IgD-negative memory B cell (primary cell): ENCODE measurements around the gene LCN10. TPM values are rescaled to one million over a fixed set of nuclear protein-coding genes. Genes with fewer than 3 reads are reported as not detected.
A peak's percentile ranks its signal among the peaks of the same experiment; 100 is the strongest.
"Not testable (repeated sequence)": the region's sequence is repeated elsewhere in the genome, so short reads cannot be mapped to it uniquely, and the experiment has no call there.

Source experiments
- H3K27ac Mint-ChIP-seq, 3 donors: one replicate each; pipeline ENCODE4 v1.8.0; 2020 to 2022; ENCODE audit warnings: mild to moderate bottlenecking in 3 of 3, mixed read lengths in 3 of 3, moderate library complexity in 1 of 3
- H3K27me3 Mint-ChIP-seq: one replicate; pipeline ENCODE4 v1.8.0; 2021; ENCODE audit warnings: mixed read lengths
- H3K36me3 Mint-ChIP-seq: one replicate; pipeline ENCODE4 v1.8.0; 2020; ENCODE audit warnings: mild to moderate bottlenecking, mixed read lengths
- H3K4me1 Mint-ChIP-seq, 3 donors: one replicate each; pipeline ENCODE4 v1.8.0; 2020 to 2022; ENCODE audit warnings: mixed read lengths in 3 of 3, mild to moderate bottlenecking in 1 of 3
- H3K4me3 Mint-ChIP-seq, 4 donors: one replicate each; pipeline ENCODE4 v1.8.0; 2020 to 2022; ENCODE audit warnings: mild to moderate bottlenecking in 4 of 4, mixed read lengths in 4 of 4, moderate library complexity in 3 of 4
- H3K9me3 Mint-ChIP-seq, 3 donors: one replicate each; pipeline ENCODE4 v1.8.0; 2020 to 2021; ENCODE audit warnings: mixed read lengths in 3 of 3, mild to moderate bottlenecking in 1 of 3
- polyA plus RNA-seq: library from polyadenylated mRNA; unstranded; fragments of 300-500 nt; fragmentation: Illumina TruSeq; gene quantifications from one replicate; pipeline ENCODE4 v1.2.3, GENCODE V29; 2021

Gene LCN10
- polyA plus RNA-seq, 1 donor from 2014 or later = 68.0 TPM

- Mint-ChIP-seq H3K36me3 (no peaks in the 10 kb centered on the region), H3K4me1 (peaks cover 6 to 18% (median 8%) of the 10 kb centered on the region in 3 donors)
Measured at GRCh38 chr9:136705564-136705963, 37.2 kb downstream of the LCN10 start.

GRCh38 chr9:136704741-136705140 is 38.0 kb downstream of the LCN10 start:
- Mint-ChIP-seq H3K27me3 (peaks cover 13% of the 10 kb centered on the region), H3K4me1 (peaks cover 6 to 18% (median 10%) of the 10 kb centered on the region in 3 donors)
- not testable (repeated sequence) for H3K9me3 Mint-ChIP-seq, H3K4me3 Mint-ChIP-seq, H3K36me3 Mint-ChIP-seq, H3K27ac Mint-ChIP-seq

More at GRCh38 chr9:136705564-136705963, 37.2 kb downstream of the LCN10 start:
- Mint-ChIP-seq H3K4me3 (no peak overlapping the region), H3K27ac (peak overlapping the region in 1 of 3 donors; percentile 65), H3K27me3 (peaks cover 20% of the 10 kb centered on the region), H3K9me3 (no peaks in the 10 kb centered on the region)

GRCh38 chr9:136703276-136703860 is 39.4 kb downstream of the LCN10 start:
- Mint-ChIP-seq H3K27me3 (peaks cover 13% of the 10 kb centered on the region), H3K27ac (peak overlapping the region in 2 of 3 donors; percentile 50 to 76), H3K9me3 (no peaks in the 10 kb centered on the region), H3K4me1 (peaks cover 6 to 18% (median 10%) of the 10 kb centered on the region in 3 donors), H3K4me3 (peak overlapping the region in 3 of 4 donors; percentile 23 to 57 (median 37)), H3K36me3 (no peaks in the 10 kb centered on the region)

- peak overlapping the region; percentile 21 to 88 (median 76) for H3K4me3 Mint-ChIP-seq
Measured at GRCh38 chr9:136701668-136702053, 41.1 kb downstream of the LCN10 start.

GRCh38 chr9:136700959-136701667 is 41.6 kb downstream of the LCN10 start:
- H3K4me3 Mint-ChIP-seq = peak overlapping the region; percentile 72 to 88 (median 78)
- H3K36me3 Mint-ChIP-seq = no peaks in the 10 kb centered on the region
- peaks cover 9 to 18% (median 10%) of the 10 kb centered on the region in 3 donors for H3K4me1 Mint-ChIP-seq
- no peaks in the 10 kb centered on the region for H3K9me3 Mint-ChIP-seq
- peaks cover 19% of the 10 kb centered on the region for H3K27me3 Mint-ChIP-seq
- peak overlapping the region; percentile 82 to 91 (median 91) for H3K27ac Mint-ChIP-seq

More at GRCh38 chr9:136701668-136702053, 41.1 kb downstream of the LCN10 start:
- peaks cover 9 to 18% (median 10%) of the 10 kb centered on the region in 3 donors for H3K4me1 Mint-ChIP-seq
- peaks cover 19% of the 10 kb centered on the region for H3K27me3 Mint-ChIP-seq
- H3K36me3 Mint-ChIP-seq = no peaks in the 10 kb centered on the region
- peak overlapping the region; percentile 82 to 91 (median 91) for H3K27ac Mint-ChIP-seq
- no peaks in the 10 kb centered on the region for H3K9me3 Mint-ChIP-seq

GRCh38 chr9:136700304-136700703 is 42.4 kb downstream of the LCN10 start:
- Mint-ChIP-seq H3K9me3 (no peaks in the 10 kb centered on the region), H3K36me3 (no peaks in the 10 kb centered on the region), H3K27me3 (peaks cover 19% of the 10 kb centered on the region), H3K27ac (peak overlapping the region in 2 of 3 donors; percentile 82 to 91), H3K4me1 (peaks cover 8 to 18% (median 9%) of the 10 kb centered on the region in 3 donors), H3K4me3 (no peak overlapping the region)

- peaks cover 21% of the 10 kb centered on the region for H3K27me3 Mint-ChIP-seq
- H3K36me3 Mint-ChIP-seq = no peaks in the 10 kb centered on the region
- H3K27ac Mint-ChIP-seq = no peak overlapping the region
- H3K4me3 Mint-ChIP-seq = no peak overlapping the region
- no peaks in the 10 kb centered on the region for H3K9me3 Mint-ChIP-seq
- H3K4me1 Mint-ChIP-seq = peaks cover 8 to 18% (median 9%) of the 10 kb centered on the region in 3 donors
Measured at GRCh38 chr9:136698635-136699246, 44.0 kb downstream of the LCN10 start.

GRCh38 chr9:136697821-136698526 is 44.8 kb downstream of the LCN10 start:
- no peak overlapping the region for H3K27ac Mint-ChIP-seq
- H3K27me3 Mint-ChIP-seq = peaks cover 26% of the 10 kb centered on the region
- H3K36me3 Mint-ChIP-seq = no peaks in the 10 kb centered on the region
- H3K4me1 Mint-ChIP-seq = peaks cover 6 to 11% (median 9%) of the 10 kb centered on the region in 3 donors
- H3K9me3 Mint-ChIP-seq = no peaks in the 10 kb centered on the region
- peak overlapping the region in 1 of 4 donors; percentile 39 for H3K4me3 Mint-ChIP-seq

- H3K27me3 Mint-ChIP-seq = peaks cover 28% of the 10 kb centered on the region
- no peaks in the 10 kb centered on the region for H3K9me3 Mint-ChIP-seq
- peak overlapping the region in 1 of 4 donors; percentile 12 for H3K4me3 Mint-ChIP-seq
- no peak overlapping the region for H3K27ac Mint-ChIP-seq
- peaks cover 6 to 9% (median 9%) of the 10 kb centered on the region in 3 donors for H3K4me1 Mint-ChIP-seq
- no peaks in the 10 kb centered on the region for H3K36me3 Mint-ChIP-seq
Measured at GRCh38 chr9:136697146-136697820, 45.5 kb downstream of the LCN10 start.

- Mint-ChIP-seq H3K27ac (no peak overlapping the region), H3K4me3 (no peak overlapping the region), H3K4me1 (peaks cover 5 to 8% (median 8%) of the 10 kb centered on the region in 3 donors), H3K36me3 (no peaks in the 10 kb centered on the region), H3K27me3 (peaks cover 28% of the 10 kb centered on the region), H3K9me3 (no peaks in the 10 kb centered on the region)
Measured at GRCh38 chr9:136696502-136696901, 46.2 kb downstream of the LCN10 start.

- Mint-ChIP-seq H3K4me1 (peaks cover 3 to 5% (median 4%) of the 10 kb centered on the region in 3 donors), H3K4me3 (no peak overlapping the region), H3K36me3 (no peaks in the 10 kb centered on the region), H3K9me3 (no peaks in the 10 kb centered on the region), H3K27ac (no peak overlapping the region), H3K27me3 (peaks cover 22% of the 10 kb centered on the region)
Measured at GRCh38 chr9:136695955-136696354, 46.8 kb downstream of the LCN10 start.

- H3K4me3 Mint-ChIP-seq = no peak overlapping the region
- no peaks in the 10 kb centered on the region for H3K9me3 Mint-ChIP-seq
- H3K36me3 Mint-ChIP-seq = no peaks in the 10 kb centered on the region
- H3K4me1 Mint-ChIP-seq = peaks cover 0 to 4% (median 3%) of the 10 kb centered on the region in 3 donors
- H3K27ac Mint-ChIP-seq = no peak overlapping the region
- peaks cover 18% of the 10 kb centered on the region for H3K27me3 Mint-ChIP-seq
Measured at GRCh38 chr9:136695435-136695895, 47.3 kb downstream of the LCN10 start.

GRCh38 chr9:136694872-136695247 is 47.9 kb downstream of the LCN10 start:
- Mint-ChIP-seq H3K27ac (no peak overlapping the region), H3K27me3 (peaks cover 19% of the 10 kb centered on the region), H3K9me3 (no peaks in the 10 kb centered on the region)

GRCh38 chr9:136694163-136694871 is 48.4 kb downstream of the LCN10 start:
- H3K27ac Mint-ChIP-seq = no peak overlapping the region
- no peaks in the 10 kb centered on the region for H3K36me3 Mint-ChIP-seq
- peaks cover 19% of the 10 kb centered on the region for H3K27me3 Mint-ChIP-seq
- no peaks in the 10 kb centered on the region for H3K9me3 Mint-ChIP-seq
- no peak overlapping the region for H3K4me3 Mint-ChIP-seq
- peaks cover 0 to 3% (median 2%) of the 10 kb centered on the region in 3 donors for H3K4me1 Mint-ChIP-seq

More at GRCh38 chr9:136694872-136695247, 47.9 kb downstream of the LCN10 start:
- H3K4me1 Mint-ChIP-seq = peaks cover 0 to 3% (median 2%) of the 10 kb centered on the region in 3 donors
- no peak overlapping the region for H3K4me3 Mint-ChIP-seq
- no peaks in the 10 kb centered on the region for H3K36me3 Mint-ChIP-seq
